H1 (cell line): ENCODE data around the gene RNF187. TPM values are rescaled to one million over a fixed set of nuclear protein-coding genes. Genes with fewer than 3 reads are reported as not detected.

Source experiments
- ASH2L ChIP-seq: fragments of 200-600, 300-600 bp; sonication (generic); IDR thresholded peaks from one replicate; pipeline ENCODE4 v1.7.1; 2017; ENCODE audit warnings: low read length
- BACH1 ChIP-seq: IDR thresholded peaks from 2 replicates; pipeline ENCODE4 v1.6.1; 2012; ENCODE audit warnings: low read length, improper control_type of control experiment
- BRCA1 ChIP-seq: IDR thresholded peaks from 2 replicates; pipeline ENCODE4 v1.6.1; 2012; ENCODE audit warnings: low read depth, low read length, improper control_type of control experiment
- CHD1 ChIP-seq: IDR thresholded peaks from 2 replicates; pipeline ENCODE4 v1.6.1; 2012; ENCODE audit warnings: low read depth, low read length, improper control_type of control experiment
- CHD2 ChIP-seq: IDR thresholded peaks from 2 replicates; pipeline ENCODE4 v1.6.1; 2012; ENCODE audit warnings: low read length, improper control_type of control experiment
- EGR1 ChIP-seq: IDR thresholded peaks from 2 replicates; pipeline ENCODE4 v1.6.1; 2011; ENCODE audit warnings: low read depth, low read length, borderline replicate concordance
- HDAC2 ChIP-seq, 2 experiments: fragments of 300-600 bp in 1 of 2; sonication (generic) in 1 of 2; IDR thresholded peaks; 2 replicates each; pipeline ENCODE4 v1.6.1; 2011 to 2012; ENCODE audit warnings: low read depth in 2 of 2, low read length in 2 of 2, mild to moderate bottlenecking in 2 of 2, moderate library complexity in 2 of 2, borderline replicate concordance in 1 of 2, inconsistent platforms in 1 of 2
- KDM4A ChIP-seq: IDR thresholded peaks from one replicate; pipeline ENCODE4 v1.7.1; 2012; ENCODE audit warnings: low read depth, mild to moderate bottlenecking, moderate library complexity, low read length, inconsistent platforms; ENCODE audit not compliant: severe bottlenecking
- NRF1 ChIP-seq: IDR thresholded peaks from 2 replicates; pipeline ENCODE4 v1.6.1; 2011; ENCODE audit warnings: mild to moderate bottlenecking, low read depth, low read length, improper control_type of control experiment
- POLR2AphosphoS5 ChIP-seq: IDR thresholded peaks from 2 replicates; pipeline ENCODE4 v1.6.1; 2011; ENCODE audit warnings: low read depth, low read length
- RAD21 ChIP-seq, 2 experiments: IDR thresholded peaks in 1 of 2; conservative IDR thresholded peaks in 1 of 2; 2 replicates each; pipeline ENCODE4 v1.6.1; 2011; ENCODE audit warnings: low read depth in 2 of 2, low read length in 2 of 2, improper control_type of control experiment in 1 of 2, inconsistent platforms in 1 of 2, mild to moderate bottlenecking in 1 of 2, moderate library complexity in 1 of 2
- RXRA ChIP-seq: IDR thresholded peaks from 2 replicates; pipeline ENCODE4 v1.6.1; 2011; ENCODE audit warnings: low read depth, mild to moderate bottlenecking, low read length, moderate library complexity; ENCODE audit not compliant: insufficient read depth
- SAP30 ChIP-seq: fragments of 300-600 bp; sonication (generic); IDR thresholded peaks from 2 replicates; pipeline ENCODE4 v1.7.1; 2012; ENCODE audit warnings: low read length, moderate library complexity, mild to moderate bottlenecking, inconsistent platforms; ENCODE audit not compliant: insufficient read depth, insufficient replicate concordance
- SIN3A ChIP-seq, 2 experiments: IDR thresholded peaks in 1 of 2; conservative IDR thresholded peaks in 1 of 2; 2 replicates each; pipeline ENCODE4 v1.6.1; 2011 to 2012; ENCODE audit warnings: low read length in 2 of 2, improper control_type of control experiment in 1 of 2, low read depth in 1 of 2, mild to moderate bottlenecking in 1 of 2
- SIRT6 ChIP-seq: IDR thresholded peaks from one replicate; pipeline ENCODE4 v1.7.1; 2012; ENCODE audit warnings: low read length, inconsistent platforms
- SIX5 ChIP-seq: IDR thresholded peaks from 2 replicates; pipeline ENCODE4 v1.6.1; 2011; ENCODE audit warnings: mild to moderate bottlenecking, low read depth, low read length
- SP1 ChIP-seq: IDR thresholded peaks from 2 replicates; pipeline ENCODE4 v1.6.1; 2011; ENCODE audit warnings: low read depth, low read length
- SP2 ChIP-seq: IDR thresholded peaks from 2 replicates; pipeline ENCODE4 v1.6.1; 2012; ENCODE audit warnings: mild to moderate bottlenecking, low read length, inconsistent platforms
- SP4 ChIP-seq: IDR thresholded peaks from 2 replicates; pipeline ENCODE4 v1.6.1; 2012; ENCODE audit warnings: low read length, inconsistent platforms
- TAF1 ChIP-seq: IDR thresholded peaks from 2 replicates; pipeline ENCODE4 v1.6.1; 2011; ENCODE audit warnings: mild to moderate bottlenecking, low read depth, low read length
- TBP ChIP-seq: IDR thresholded peaks from 2 replicates; pipeline ENCODE4 v1.6.1; 2011; ENCODE audit warnings: low read depth, low read length, improper control_type of control experiment
- TCF12 ChIP-seq: IDR thresholded peaks from 2 replicates; pipeline ENCODE4 v1.6.1; 2011; ENCODE audit warnings: low read depth, mild to moderate bottlenecking, low read length
- polyA plus RNA-seq, 7 experiments: library from polyadenylated mRNA; depleted of rRNA in 3 of 7; stranded (reverse) in 5 of 7; unstranded in 2 of 7; fragments of >200 nt in 5 of 7; fragments of 200-250 nt in 2 of 7; gene quantifications; 1 replicate in 5 of 7; 2 replicates in 1 of 7; 4 replicates in 1 of 7; pipeline versions ENCODE4 v1.2.1 to v1.2.3, GENCODE V29; 2011 to 2013; ENCODE audit warnings: missing spikeins in 2 of 7, mixed read lengths in 2 of 7
- total RNA-seq: library from RNA; stranded (reverse); fragmentation: NEBNext Ultra II Directional; extraction: Animal tissue kit (Norgen Biotek cat#: 25700); gene quantifications from 2 replicates; pipeline ENCODE4 v1.2.1, GENCODE V29; 2021
- TF ChIP-seq, protein P1 (sequence below): IDR thresholded peaks from 2 replicates; pipeline ENCODE4 v1.6.1; 2012; ENCODE audit warnings: low read length, inconsistent platforms

RNF187 gene
- total and polyA plus RNA-seq, 2 of the 8 experiments (the other 6 are each of a cell fraction or from before 2014, with no cell fraction given): 47.0 to 113 TPM

- TF ChIP-seq RAD21 (IDR thresholded peaks at IDR 0.05 in 1 of 2, conservative IDR thresholded peaks at IDR 0.05 in 1 of 2; ENCODE audit: low read depth in 2 of 2, low read length in 2 of 2): peak in 1 of 2 experiments; percentile 28; a peak in 1 of 4 replicates
- no peak for TF ChIP-seq POLR2AphosphoS5
- TF ChIP-seq BACH1: no peak
- TF ChIP-seq, protein P1, sequence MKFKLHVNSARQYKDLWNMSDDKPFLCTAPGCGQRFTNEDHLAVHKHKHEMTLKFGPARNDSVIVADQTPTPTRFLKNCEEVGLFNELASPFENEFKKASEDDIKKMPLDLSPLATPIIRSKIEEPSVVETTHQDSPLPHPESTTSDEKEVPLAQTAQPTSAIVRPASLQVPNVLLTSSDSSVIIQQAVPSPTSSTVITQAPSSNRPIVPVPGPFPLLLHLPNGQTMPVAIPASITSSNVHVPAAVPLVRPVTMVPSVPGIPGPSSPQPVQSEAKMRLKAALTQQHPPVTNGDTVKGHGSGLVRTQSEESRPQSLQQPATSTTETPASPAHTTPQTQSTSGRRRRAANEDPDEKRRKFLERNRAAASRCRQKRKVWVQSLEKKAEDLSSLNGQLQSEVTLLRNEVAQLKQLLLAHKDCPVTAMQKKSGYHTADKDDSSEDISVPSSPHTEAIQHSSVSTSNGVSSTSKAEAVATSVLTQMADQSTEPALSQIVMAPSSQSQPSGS: no peak
- no peak for TF ChIP-seq SIRT6
- TF ChIP-seq TBP: no peak; the same call in 1 of the 2 replicates
- TF ChIP-seq RXRA: no peak
- no peak for TF ChIP-seq NRF1
- no peak for TF ChIP-seq SIX5
- peak; percentile 44; the same call in 1 of the 2 replicates for TF ChIP-seq TAF1
- TF ChIP-seq TCF12: no peak
- TF ChIP-seq SP4: no peak
- TF ChIP-seq CHD1: no peak
- TF ChIP-seq SAP30: no peak
- no peak for TF ChIP-seq SP1
- peak in 1 of 2 experiments; percentile 49; a peak in 1 of 4 replicates for TF ChIP-seq SIN3A (conservative IDR thresholded peaks at IDR 0.05 in 1 of 2, IDR thresholded peaks at IDR 0.05 in 1 of 2; ENCODE audit: low read depth in 1 of 2, low read length in 2 of 2)
- no peak for TF ChIP-seq EGR1
- TF ChIP-seq HDAC2 (IDR thresholded peaks at IDR 0.05; ENCODE audit: borderline replicate concordance in 1 of 2, low read depth in 2 of 2, low read length in 2 of 2): no peak
- TF ChIP-seq CHD2: no peak
- no peak for TF ChIP-seq SP2
- no peak for TF ChIP-seq BRCA1
- TF ChIP-seq ASH2L: no peak
- peak; percentile 71 for TF ChIP-seq KDM4A
These were observed 23.4 kb upstream of the RNF187 start (continued) for GRCh38 chr1:228463559-228464455.
